Measurements from ENCODE around the gene COL4A1.

DNA sequence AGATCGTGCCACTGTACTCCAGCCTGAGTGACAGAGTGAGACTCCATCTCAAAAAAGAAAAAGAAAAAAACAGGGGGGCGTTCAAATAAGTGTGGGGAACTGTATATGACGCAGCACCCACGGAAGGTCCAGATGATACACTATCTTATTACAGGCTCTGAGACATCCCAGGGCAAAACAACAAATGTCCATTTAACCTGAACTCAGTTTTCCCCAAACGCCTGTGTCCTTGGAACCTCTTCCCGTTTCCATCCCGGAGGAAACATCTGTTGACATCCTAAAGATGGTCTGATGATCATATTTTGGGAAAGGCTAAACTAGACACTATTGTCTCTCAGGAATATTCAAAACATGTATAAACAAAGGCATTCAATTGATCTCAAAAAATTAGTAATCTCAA is 72.4 kb downstream of the COL4A1 start:
- TF ChIP-seq YY1 (IDR thresholded peaks at IDR 0.05; ENCODE audit: insufficient read depth, insufficient read length) (no peak), SUZ12 (IDR thresholded peaks at IDR 0.05; ENCODE audit: extremely low read depth, insufficient read depth, insufficient read length) (no peak)
